A549 (cell line): ENCODE data around the gene PPAT. TPM values are rescaled to one million over a fixed set of nuclear protein-coding genes. Genes with fewer than 3 reads are reported as not detected.

Experiments
- ATAC-seq, 2 experiments: fragments of 200-7000 bp in 1 of 2; fragments of >200 bp in 1 of 2; cut with Nextera tagmentation in 1 of 2; cut with Tn5 transposase in 1 of 2; 3 replicates each; pipeline versions ENCODE4 v1.8.0 to v1.9.1; 2018 to 2020; ENCODE audit warnings: mild to moderate bottlenecking in 1 of 2, moderate library complexity in 1 of 2
- CTCF ChIA-PET: fragments of 300-600 bp; sonication (Branson Sonifier 250); formaldehyde crosslinking; extraction: SDS; loops from one replicate; lab custom pipeline; 2021; ENCODE audit warnings: antibody characterized with exemption, inconsistent platforms; lab: Yijun Ruan, JAX
- POLR2A ChIA-PET: fragments of 350-600 bp; formaldehyde crosslinking; extraction: SDS; loops from one replicate; lab custom pipeline; 2021; ENCODE audit warnings: antibody characterized with exemption, inconsistent platforms; lab: Yijun Ruan, JAX
- DNase-seq, 2 experiments: peaks; one replicate each; pipeline versions ENCODE4 v3.0.0 to v3.0.0-alpha.2; 2011 to 2016; ENCODE audit warnings: low read depth in 1 of 2, low spot score in 1 of 2
- FAIRE-seq: peaks from 2 replicates; lab custom pipeline; 2011; peaks lifted over from hg19 to GRCh38; lab: Jason Lieb, UNC
- H3K27ac ChIP-seq, 2 experiments: fragments of >200 bp; sonication (Bioruptor Twin); formaldehyde crosslinking; 3 replicates each; pipeline ENCODE4 v1.5.1; 2016 to 2017
- H3K4me1 ChIP-seq: fragments of >200 bp; sonication (Bioruptor Twin); formaldehyde crosslinking; 3 replicates; pipeline ENCODE4 v1.6.1; 2016
- H3K4me2 ChIP-seq: fragments of >200 bp; sonication (Bioruptor Twin); formaldehyde crosslinking; 3 replicates; pipeline ENCODE4 v1.6.1; 2016
- H3K4me3 ChIP-seq: fragments of >200 bp; sonication (Bioruptor Twin); formaldehyde crosslinking; 3 replicates; pipeline ENCODE4 v1.5.1; 2016
- H3K9me3 ChIP-seq: fragments of >200 bp; sonication (Bioruptor Twin); formaldehyde crosslinking; 3 replicates; pipeline ENCODE4 v1.6.1; 2016
- CEBPB ChIP-seq, 2 experiments: fragments of >200 bp in 1 of 2; sonication (Bioruptor Twin) in 1 of 2; formaldehyde crosslinking in 1 of 2; IDR thresholded peaks; 2 replicates each; pipeline ENCODE4 v1.6.1; 2012 to 2016
- CHD2 ChIP-seq: fragments of 150-350 bp; IDR thresholded peaks from 2 replicates; pipeline ENCODE4 v1.6.1; 2014; ENCODE audit warnings: low read length; ENCODE audit not compliant: partially characterized antibody
- FOSB ChIP-seq: fragments of 250-450 bp; sonication (Bioruptor Pico); IDR thresholded peaks from 2 replicates; pipeline ENCODE4 v1.5.0; 2020; ENCODE audit warnings: mild to moderate bottlenecking, moderate library complexity
- FOXS1 ChIP-seq: fragments of 250-450 bp; sonication (Bioruptor Pico); IDR thresholded peaks from 2 replicates; pipeline ENCODE4 v1.5.0; 2020; ENCODE audit warnings: mild to moderate bottlenecking, moderate library complexity
- HDAC2 ChIP-seq: fragments of 200-600 bp; sonication (generic); IDR thresholded peaks from 2 replicates; pipeline ENCODE4 v1.6.1; 2016
- HEYL ChIP-seq: fragments of 250-450 bp; sonication (Bioruptor Pico); IDR thresholded peaks from 2 replicates; pipeline ENCODE4 v1.8.0; 2021; ENCODE audit warnings: mild to moderate bottlenecking, moderate library complexity
- HMGXB4 ChIP-seq: fragments of 250-450 bp; sonication (Bioruptor Pico); IDR thresholded peaks from 2 replicates; pipeline ENCODE4 v1.5.0; 2021; ENCODE audit warnings: mild to moderate bottlenecking, moderate library complexity, borderline replicate concordance
- HOXA7 ChIP-seq: fragments of 250-450 bp; sonication (Bioruptor Pico); IDR thresholded peaks from 2 replicates; pipeline ENCODE4 v1.5.0; 2020; ENCODE audit warnings: mild to moderate bottlenecking, moderate library complexity
- KDM1A ChIP-seq: fragments of 200-600 bp; sonication (generic); IDR thresholded peaks from 2 replicates; pipeline ENCODE4 v1.6.1; 2016; ENCODE audit warnings: low read depth, mild to moderate bottlenecking
- MAFK ChIP-seq: fragments of 450-650 bp; IDR thresholded peaks from 2 replicates; pipeline ENCODE4 v1.6.1; 2014; ENCODE audit not compliant: partially characterized antibody
- MAX ChIP-seq: IDR thresholded peaks from 2 replicates; pipeline ENCODE4 v1.6.1; 2012
- MYC ChIP-seq: IDR thresholded peaks from 2 replicates; pipeline ENCODE4 v1.6.1; 2012; ENCODE audit warnings: mild to moderate bottlenecking, inconsistent platforms, low read length, improper control_type of control experiment, borderline replicate concordance
- NPAS2 ChIP-seq: fragments of 250-450 bp; sonication (Bioruptor Pico); IDR thresholded peaks from 2 replicates; pipeline ENCODE4 v1.8.0; 2022; ENCODE audit warnings: mild to moderate bottlenecking, moderate library complexity, borderline replicate concordance
- POLR2A ChIP-seq: IDR thresholded peaks from 2 replicates; pipeline ENCODE4 v1.6.1; 2012; ENCODE audit warnings: mild to moderate bottlenecking, low read length
- RAD21 ChIP-seq, 2 experiments: fragments of >200 bp in 1 of 2; sonication (Bioruptor Twin) in 1 of 2; formaldehyde crosslinking in 1 of 2; IDR thresholded peaks in 1 of 2; conservative IDR thresholded peaks in 1 of 2; 2 replicates in 1 of 2; 3 replicates in 1 of 2; pipeline ENCODE4 v1.6.1; 2012 to 2018; ENCODE audit warnings: inconsistent platforms in 1 of 2
- RARB ChIP-seq: fragments of 250-450 bp; sonication (Bioruptor Pico); IDR thresholded peaks from 2 replicates; pipeline ENCODE4 v1.8.0; 2021; ENCODE audit warnings: mild to moderate bottlenecking, moderate library complexity
- RNF2 ChIP-seq: fragments of 200-600 bp; sonication (generic); IDR thresholded peaks from 2 replicates; pipeline ENCODE4 v1.6.1; 2016; ENCODE audit warnings: low read depth, mild to moderate bottlenecking, antibody characterized with exemption, moderate library complexity, borderline replicate concordance
- SMC3 ChIP-seq: fragments of >200 bp; sonication (Bioruptor Twin); formaldehyde crosslinking; IDR thresholded peaks from 3 replicates; pipeline ENCODE4 v1.6.1; 2018; ENCODE audit warnings: inconsistent platforms
- SREBF2 ChIP-seq: fragments of 450-650 bp; IDR thresholded peaks from 2 replicates; pipeline ENCODE4 v1.6.1; 2014; ENCODE audit warnings: mild to moderate bottlenecking, moderate library complexity
- TP53 ChIP-seq: fragments of 250-450 bp; sonication (Bioruptor Pico); IDR thresholded peaks from 2 replicates; pipeline ENCODE4 v1.5.0; 2021; ENCODE audit warnings: mild to moderate bottlenecking, moderate library complexity
- ZC3H11A ChIP-seq: fragments of 450-650 bp; IDR thresholded peaks from 2 replicates; pipeline ENCODE4 v1.6.1; 2014; ENCODE audit warnings: antibody characterized with exemption, mild to moderate bottlenecking
- ZSCAN20 ChIP-seq: fragments of 250-450 bp; sonication (Bioruptor Pico); IDR thresholded peaks from 2 replicates; pipeline ENCODE4 v1.8.0; 2022; ENCODE audit warnings: mild to moderate bottlenecking, moderate library complexity
- WGBS: methylation state at CpG from one replicate; pipeline ENCODE4 v1.1.6; 2017; ENCODE audit errors: missing lambda C conversion rate; 5-methylcytosine and 5-hydroxymethylcytosine counted together
- polyA minus RNA-seq: library from RNA; depleted of rRNA, polyadenylated mRNA; stranded (reverse); fragments of >200 nt; gene quantifications from 2 replicates; pipeline ENCODE4 v1.2.3, GENCODE V29; 2011; rRNA and poly(A)+ RNA removed
- polyA plus RNA-seq, 4 experiments: library from polyadenylated mRNA; depleted of rRNA in 3 of 4; stranded (reverse); fragments of >200 nt; fragmentation: RNase III in 1 of 4; extraction: RNeasy Plus Mini Kit Qiagen cat#74134 plus additional on column Dnase treatment in 1 of 4; gene quantifications; 2 replicates in 3 of 4; 3 replicates in 1 of 4; pipeline ENCODE4 v1.2.3, GENCODE V29; 2011 to 2017
- TF ChIP-seq, protein P1 (sequence below): fragments of 150-350 bp; IDR thresholded peaks from 2 replicates; pipeline ENCODE4 v1.6.1; 2014; ENCODE audit warnings: low read depth, mild to moderate bottlenecking, low read length
- TF ChIP-seq, protein P2 (sequence below): fragments of 200-600 bp; sonication (generic); IDR thresholded peaks from 2 replicates; pipeline ENCODE4 v1.6.1; 2016; ENCODE audit warnings: antibody characterized with exemption, mild to moderate bottlenecking, moderate library complexity
- TF ChIP-seq, protein P3 (sequence below): fragments of 450-650 bp; IDR thresholded peaks from 2 replicates; pipeline ENCODE4 v1.6.1; 2014; ENCODE audit warnings: antibody characterized with exemption
- TF ChIP-seq, protein P4 (sequence below): fragments of >200 bp; sonication (Bioruptor Twin); formaldehyde crosslinking; IDR thresholded peaks from 2 replicates; pipeline ENCODE4 v1.6.1; 2016
- TF ChIP-seq, protein P5 (sequence below): IDR thresholded peaks from 2 replicates; pipeline ENCODE4 v1.6.1; 2012

Gene PPAT
- polyA plus RNA-seq (2011; rRNA removed) (25.4 and 26.7 TPM in 2 replicates), polyA plus RNA-seq (2017; fragmentation: RNase III; extraction: RNeasy Plus Mini Kit Qiagen cat#74134 plus additional on column Dnase treatment) (22.2 to 23.6 TPM (median 22.8 TPM) in 3 replicates), polyA minus RNA-seq (6.8 and 12.8 TPM in 2 replicates)
- 8.1 and 8.3 TPM in 2 replicates for polyA plus RNA-seq (2012; cell fraction: cytosol; rRNA removed)
- 5.3 and 7.5 TPM in 2 replicates for polyA plus RNA-seq (2012; cell fraction: nucleus; rRNA removed)

DNA sequence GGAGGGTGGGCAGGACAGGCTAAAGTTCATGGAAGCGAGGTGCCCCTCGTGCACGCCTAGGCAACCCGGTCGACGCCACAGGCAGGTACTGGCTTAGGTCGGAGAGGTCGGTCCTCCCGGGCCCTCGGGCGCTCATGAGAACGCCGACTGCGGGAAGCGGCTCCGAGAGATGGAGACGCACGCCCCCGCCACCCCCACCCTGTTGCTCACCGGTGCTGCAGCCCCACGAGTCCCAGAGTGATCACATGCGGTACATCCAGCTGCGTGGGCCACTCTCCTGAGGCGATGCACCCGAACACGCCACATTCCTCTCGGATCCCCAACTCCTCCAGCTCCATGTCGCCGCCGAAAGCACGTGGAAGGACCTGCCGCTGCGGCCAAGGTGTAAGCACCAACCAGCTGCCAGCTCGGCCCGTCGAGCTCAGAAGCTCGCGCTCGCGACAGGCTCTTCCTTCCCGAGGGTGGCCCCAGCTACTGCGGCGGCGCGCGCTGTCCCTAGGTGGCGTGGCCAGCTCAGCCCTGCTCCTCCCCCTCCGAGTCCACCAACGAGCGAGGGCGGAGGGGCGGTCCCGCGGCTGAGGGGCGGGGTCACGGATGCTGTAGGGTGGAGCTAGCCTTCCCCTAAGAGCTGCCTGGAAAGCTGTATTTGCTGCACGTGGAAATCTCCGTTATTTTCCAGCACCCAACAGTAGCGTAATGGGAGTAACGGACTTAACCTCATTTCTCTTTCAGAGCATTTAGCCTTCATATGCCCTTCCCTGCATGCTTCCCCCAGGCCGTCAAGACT is at the start of gene PPAT:
TSS of gene PPAT (minus strand) at position 476 of the 787 bp plus-strand sequence. CDS start at position 338, 138 bp downstream.
- POLR2A ChIA-PET, result interaction anchor here (0.6 to 4.5 kb wide), 15 partner anchors 8 to 542 kb away, joined by 3 to 60 read pairs (median 5); partner anchors contain the start of genes AASDH, NOA1 and SRP72
- CTCF ChIA-PET, result interaction anchor here (1.1 to 4.0 kb wide), 5 partner anchors 11 to 401 kb away, joined by 3 to 25 read pairs (median 5); no protein-coding TSS in a partner anchor
- 0% methylated on average over 13 of the region's 61 CpGs for WGBS
- H3K4me1 ChIP-seq, result peaks cover 34% of the 10 kb centered on the region; the same call in 2 of the 3 replicates
- H3K9me3 ChIP-seq, result no peaks in the 10 kb centered on the region
- H3K4me2 ChIP-seq, result peak within 1 kb of the TSS; percentile 89
- FAIRE-seq, result no peak
- H3K4me3 ChIP-seq, result peak within 1 kb of the TSS; percentile 59
- peak within 1 kb of the TSS; percentile 91 to 96 for H3K27ac ChIP-seq
- ATAC-seq, result peak; percentile 86 to 92
- DNase-seq, result peak; percentile 79 to 97
- TF ChIP-seq RARB (CRISPR knock-in tag), result no peak
- TF ChIP-seq HOXA7 (CRISPR knock-in tag), result no peak
- TF ChIP-seq, protein P1, sequence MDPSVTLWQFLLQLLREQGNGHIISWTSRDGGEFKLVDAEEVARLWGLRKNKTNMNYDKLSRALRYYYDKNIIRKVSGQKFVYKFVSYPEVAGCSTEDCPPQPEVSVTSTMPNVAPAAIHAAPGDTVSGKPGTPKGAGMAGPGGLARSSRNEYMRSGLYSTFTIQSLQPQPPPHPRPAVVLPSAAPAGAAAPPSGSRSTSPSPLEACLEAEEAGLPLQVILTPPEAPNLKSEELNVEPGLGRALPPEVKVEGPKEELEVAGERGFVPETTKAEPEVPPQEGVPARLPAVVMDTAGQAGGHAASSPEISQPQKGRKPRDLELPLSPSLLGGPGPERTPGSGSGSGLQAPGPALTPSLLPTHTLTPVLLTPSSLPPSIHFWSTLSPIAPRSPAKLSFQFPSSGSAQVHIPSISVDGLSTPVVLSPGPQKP, result no peak
- peak; percentile 87 for TF ChIP-seq POLR2A
- no peak for TF ChIP-seq TP53 (CRISPR knock-in tag)
- TF ChIP-seq MAFK, result no peak
- TF ChIP-seq, protein P2, sequence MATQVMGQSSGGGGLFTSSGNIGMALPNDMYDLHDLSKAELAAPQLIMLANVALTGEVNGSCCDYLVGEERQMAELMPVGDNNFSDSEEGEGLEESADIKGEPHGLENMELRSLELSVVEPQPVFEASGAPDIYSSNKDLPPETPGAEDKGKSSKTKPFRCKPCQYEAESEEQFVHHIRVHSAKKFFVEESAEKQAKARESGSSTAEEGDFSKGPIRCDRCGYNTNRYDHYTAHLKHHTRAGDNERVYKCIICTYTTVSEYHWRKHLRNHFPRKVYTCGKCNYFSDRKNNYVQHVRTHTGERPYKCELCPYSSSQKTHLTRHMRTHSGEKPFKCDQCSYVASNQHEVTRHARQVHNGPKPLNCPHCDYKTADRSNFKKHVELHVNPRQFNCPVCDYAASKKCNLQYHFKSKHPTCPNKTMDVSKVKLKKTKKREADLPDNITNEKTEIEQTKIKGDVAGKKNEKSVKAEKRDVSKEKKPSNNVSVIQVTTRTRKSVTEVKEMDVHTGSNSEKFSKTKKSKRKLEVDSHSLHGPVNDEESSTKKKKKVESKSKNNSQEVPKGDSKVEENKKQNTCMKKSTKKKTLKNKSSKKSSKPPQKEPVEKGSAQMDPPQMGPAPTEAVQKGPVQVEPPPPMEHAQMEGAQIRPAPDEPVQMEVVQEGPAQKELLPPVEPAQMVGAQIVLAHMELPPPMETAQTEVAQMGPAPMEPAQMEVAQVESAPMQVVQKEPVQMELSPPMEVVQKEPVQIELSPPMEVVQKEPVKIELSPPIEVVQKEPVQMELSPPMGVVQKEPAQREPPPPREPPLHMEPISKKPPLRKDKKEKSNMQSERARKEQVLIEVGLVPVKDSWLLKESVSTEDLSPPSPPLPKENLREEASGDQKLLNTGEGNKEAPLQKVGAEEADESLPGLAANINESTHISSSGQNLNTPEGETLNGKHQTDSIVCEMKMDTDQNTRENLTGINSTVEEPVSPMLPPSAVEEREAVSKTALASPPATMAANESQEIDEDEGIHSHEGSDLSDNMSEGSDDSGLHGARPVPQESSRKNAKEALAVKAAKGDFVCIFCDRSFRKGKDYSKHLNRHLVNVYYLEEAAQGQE, result peak; percentile 45; the same call in 1 of the 2 replicates
- no peak for TF ChIP-seq RAD21 (conservative IDR thresholded peaks at IDR 0.05 in 1 of 2, IDR thresholded peaks at IDR 0.05 in 1 of 2)
- no peak for TF ChIP-seq HEYL (CRISPR knock-in tag)
- TF ChIP-seq, protein P3, sequence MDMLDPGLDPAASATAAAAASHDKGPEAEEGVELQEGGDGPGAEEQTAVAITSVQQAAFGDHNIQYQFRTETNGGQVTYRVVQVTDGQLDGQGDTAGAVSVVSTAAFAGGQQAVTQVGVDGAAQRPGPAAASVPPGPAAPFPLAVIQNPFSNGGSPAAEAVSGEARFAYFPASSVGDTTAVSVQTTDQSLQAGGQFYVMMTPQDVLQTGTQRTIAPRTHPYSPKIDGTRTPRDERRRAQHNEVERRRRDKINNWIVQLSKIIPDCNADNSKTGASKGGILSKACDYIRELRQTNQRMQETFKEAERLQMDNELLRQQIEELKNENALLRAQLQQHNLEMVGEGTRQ, result no peak
- peak; percentile 20 for TF ChIP-seq CHD2
- no peak for TF ChIP-seq CEBPB (IDR thresholded peaks at IDR 0.05)
- TF ChIP-seq, protein P4, sequence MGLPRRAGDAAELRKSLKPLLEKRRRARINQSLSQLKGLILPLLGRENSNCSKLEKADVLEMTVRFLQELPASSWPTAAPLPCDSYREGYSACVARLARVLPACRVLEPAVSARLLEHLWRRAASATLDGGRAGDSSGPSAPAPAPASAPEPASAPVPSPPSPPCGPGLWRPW, result no peak
- TF ChIP-seq FOSB, result no peak
- TF ChIP-seq FOXS1 (CRISPR knock-in tag), result no peak
- TF ChIP-seq KDM1A, result no peak
- peak; percentile 96 for TF ChIP-seq MAX
- no peak for TF ChIP-seq RNF2
- TF ChIP-seq HDAC2, result no peak
- no peak for TF ChIP-seq ZSCAN20 (CRISPR knock-in tag)
- TF ChIP-seq ZC3H11A, result no peak
- TF ChIP-seq, protein P5, sequence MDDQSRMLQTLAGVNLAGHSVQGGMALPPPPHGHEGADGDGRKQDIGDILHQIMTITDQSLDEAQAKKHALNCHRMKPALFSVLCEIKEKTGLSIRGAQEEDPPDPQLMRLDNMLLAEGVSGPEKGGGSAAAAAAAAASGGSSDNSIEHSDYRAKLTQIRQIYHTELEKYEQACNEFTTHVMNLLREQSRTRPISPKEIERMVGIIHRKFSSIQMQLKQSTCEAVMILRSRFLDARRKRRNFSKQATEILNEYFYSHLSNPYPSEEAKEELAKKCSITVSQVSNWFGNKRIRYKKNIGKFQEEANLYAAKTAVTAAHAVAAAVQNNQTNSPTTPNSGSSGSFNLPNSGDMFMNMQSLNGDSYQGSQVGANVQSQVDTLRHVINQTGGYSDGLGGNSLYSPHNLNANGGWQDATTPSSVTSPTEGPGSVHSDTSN, result no peak
- peak; percentile 87; the same call in 1 of the 2 replicates for TF ChIP-seq MYC
- TF ChIP-seq SREBF2, result no peak
- TF ChIP-seq NPAS2 (CRISPR knock-in tag), result no peak
- TF ChIP-seq SMC3, result no peak
- no peak for TF ChIP-seq HMGXB4 (CRISPR knock-in tag)
